Keratinocyte (primary cell): ENCODE data around the gene ENTPD2.

Experiments
- CTCF ChIP-seq, 3 experiments: IDR thresholded peaks in 1 of 3; conservative IDR thresholded peaks in 1 of 3; optimal IDR thresholded peaks in 1 of 3; 2 replicates in 2 of 3; 3 replicates in 1 of 3; pipeline versions ENCODE3 to v1.5.1; 2011; ENCODE audit warnings: low read length in 3 of 3, mild to moderate bottlenecking in 3 of 3, moderate library complexity in 2 of 3, control low read depth in 1 of 3, inconsistent platforms in 1 of 3; ENCODE audit not compliant: insufficient read depth in 2 of 3; ENCODE audit errors: extremely low read depth in 1 of 3
- EZH2 ChIP-seq: IDR thresholded peaks from one replicate; pipeline ENCODE4 v1.6.1; 2012; ENCODE audit warnings: inconsistent platforms, mild to moderate bottlenecking, low read length, moderate library complexity

GRCh38 chr9:137055385-137056364, 1.8 kb upstream of the ENTPD2 start:
- TF ChIP-seq CTCF (optimal IDR thresholded peaks at IDR 0.05 in 1 of 3, IDR thresholded peaks at IDR 0.05 in 1 of 3, conservative IDR thresholded peaks at IDR 0.05 in 1 of 3; ENCODE audit: extremely low read depth in 1 of 3, insufficient read depth in 2 of 3, low read length in 3 of 3) (no peak), EZH2 (no peak)
